SU-DHL-6 (cell line): Measurements from ENCODE around the gene PRKAR1B.

Experiments used
- EZH2phosphoT487 ChIP-seq: fragments of 200-600 bp; sonication (generic), shearing (Covaris generic); conservative IDR thresholded peaks from 2 replicates; pipeline ENCODE4 v1.6.1; 2018; ENCODE audit warnings: mild to moderate bottlenecking, antibody characterized with exemption, low read length, moderate library complexity, mixed read lengths
- TF ChIP-seq, protein P1 (sequence below): fragments of 200-600 bp; sonication (generic); IDR thresholded peaks from one replicate; pipeline ENCODE4 v1.5.1; 2017; ENCODE audit warnings: antibody characterized with exemption, mild to moderate bottlenecking, low read length, moderate library complexity; ENCODE audit not compliant: insufficient read depth, poor library complexity, severe bottlenecking

- TF ChIP-seq, protein P1, sequence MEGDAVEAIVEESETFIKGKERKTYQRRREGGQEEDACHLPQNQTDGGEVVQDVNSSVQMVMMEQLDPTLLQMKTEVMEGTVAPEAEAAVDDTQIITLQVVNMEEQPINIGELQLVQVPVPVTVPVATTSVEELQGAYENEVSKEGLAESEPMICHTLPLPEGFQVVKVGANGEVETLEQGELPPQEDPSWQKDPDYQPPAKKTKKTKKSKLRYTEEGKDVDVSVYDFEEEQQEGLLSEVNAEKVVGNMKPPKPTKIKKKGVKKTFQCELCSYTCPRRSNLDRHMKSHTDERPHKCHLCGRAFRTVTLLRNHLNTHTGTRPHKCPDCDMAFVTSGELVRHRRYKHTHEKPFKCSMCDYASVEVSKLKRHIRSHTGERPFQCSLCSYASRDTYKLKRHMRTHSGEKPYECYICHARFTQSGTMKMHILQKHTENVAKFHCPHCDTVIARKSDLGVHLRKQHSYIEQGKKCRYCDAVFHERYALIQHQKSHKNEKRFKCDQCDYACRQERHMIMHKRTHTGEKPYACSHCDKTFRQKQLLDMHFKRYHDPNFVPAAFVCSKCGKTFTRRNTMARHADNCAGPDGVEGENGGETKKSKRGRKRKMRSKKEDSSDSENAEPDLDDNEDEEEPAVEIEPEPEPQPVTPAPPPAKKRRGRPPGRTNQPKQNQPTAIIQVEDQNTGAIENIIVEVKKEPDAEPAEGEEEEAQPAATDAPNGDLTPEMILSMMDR: no peak
- no peak for TF ChIP-seq EZH2phosphoT487
These were observed 76.6 kb downstream of the PRKAR1B start for GRCh38 chr7:650339-651031.
